DND-41 (cell line): ENCODE measurements around the gene FMO2.

Experiments used
- ATAC-seq: fragments of 200-7000 bp; cut with Tn5 transposase; 3 replicates; pipeline ENCODE4 v1.9.1; 2021; ENCODE audit warnings: low read depth; ENCODE audit not compliant: insufficient read depth
- DNase-seq: peaks from one replicate; pipeline ENCODE4 v3.0.0-alpha.2; 2020
- H2AFZ ChIP-seq: 2 replicates; pipeline ENCODE4 v1.6.0; 2012; ENCODE audit warnings: low read depth, low read length
- H3K27ac ChIP-seq: 2 replicates; pipeline ENCODE4 v1.5.1; 2012; ENCODE audit warnings: low read length, inconsistent platforms
- H3K27me3 ChIP-seq: fragments of 200-600 bp; sonication (generic); 2 replicates; pipeline ENCODE4 v1.6.0; 2012; ENCODE audit warnings: low read length, mild to moderate bottlenecking, inconsistent platforms; ENCODE audit not compliant: insufficient read depth, poor library complexity
- H3K36me3 ChIP-seq: 2 replicates; pipeline ENCODE4 v1.5.1; 2012; ENCODE audit warnings: low read length, inconsistent platforms; ENCODE audit not compliant: insufficient read depth
- H3K4me1 ChIP-seq: 2 replicates; pipeline ENCODE4 v1.5.1; 2012; ENCODE audit warnings: mild to moderate bottlenecking, low read length; ENCODE audit not compliant: insufficient read depth
- H3K4me2 ChIP-seq: 2 replicates; pipeline ENCODE4 v1.6.0; 2012; ENCODE audit warnings: mild to moderate bottlenecking, moderate library complexity, low read length, inconsistent platforms; ENCODE audit not compliant: insufficient read depth
- H3K4me3 ChIP-seq, 2 experiments: fragments of 200-600 bp in 1 of 2; shearing (Covaris generic) in 1 of 2; 2 replicates each; pipeline ENCODE4 v1.5.1; 2012 to 2016; ENCODE audit warnings: inconsistent platforms in 2 of 2, low read length in 2 of 2, mild to moderate bottlenecking in 2 of 2, low read depth in 1 of 2, moderate library complexity in 1 of 2
- H3K79me2 ChIP-seq: 2 replicates; pipeline ENCODE4 v1.6.0; 2012; ENCODE audit warnings: low read length, inconsistent platforms; ENCODE audit not compliant: insufficient read depth
- H3K9ac ChIP-seq: 2 replicates; pipeline ENCODE4 v1.6.0; 2012; ENCODE audit warnings: low read depth, mild to moderate bottlenecking, inconsistent platforms, low read length, moderate library complexity
- H3K9me3 ChIP-seq: 2 replicates; pipeline ENCODE4 v1.5.1; 2012; ENCODE audit warnings: low read length, moderate library complexity, mild to moderate bottlenecking, inconsistent platforms; ENCODE audit not compliant: insufficient read depth, severe bottlenecking
- H4K20me1 ChIP-seq: 2 replicates; pipeline ENCODE4 v1.6.0; 2012; ENCODE audit warnings: low read length; ENCODE audit not compliant: insufficient read depth
- CTCF ChIP-seq: IDR thresholded peaks from 2 replicates; pipeline ENCODE4 v1.5.1; 2012; ENCODE audit warnings: borderline replicate concordance, low read length, moderate library complexity, mild to moderate bottlenecking; ENCODE audit not compliant: poor library complexity, severe bottlenecking; ENCODE audit errors: extremely low read depth
- EZH2 ChIP-seq: IDR thresholded peaks from 3 replicates; pipeline ENCODE4 v1.6.1; 2012; ENCODE audit warnings: borderline replicate concordance, low read depth, mild to moderate bottlenecking, moderate library complexity, low read length, inconsistent platforms; ENCODE audit not compliant: severe bottlenecking

FMO2 gene

GRCh38 chr1:171254859-171255258 lies 69.8 kb downstream of the FMO2 start:
- no peak for ATAC-seq
- no peak for DNase-seq
- Histone ChIP-seq H4K20me1 (no peaks in the 10 kb centered on the region), H3K9me3 (no peaks in the 10 kb centered on the region), H3K79me2 (no peaks in the 10 kb centered on the region), H3K27me3 (no peaks in the 10 kb centered on the region), H3K4me1 (peaks cover 20% of the 10 kb centered on the region), H3K9ac (no peak overlapping the region), H2AFZ (no peak overlapping the region), H3K27ac (no peak overlapping the region), H3K4me3 (no peak overlapping the region), H3K4me2 (no peak overlapping the region), H3K36me3 (no peaks in the 10 kb centered on the region)
- TF ChIP-seq EZH2, result no peak
- TF ChIP-seq CTCF, result no peak

- no peak overlapping the region for H2AFZ ChIP-seq
- H3K9me3 ChIP-seq, result no peaks in the 10 kb centered on the region
- H3K4me2 ChIP-seq, result no peak overlapping the region
These were observed 72.0 kb downstream of the FMO2 start for GRCh38 chr1:171256940-171257606.

DNA sequence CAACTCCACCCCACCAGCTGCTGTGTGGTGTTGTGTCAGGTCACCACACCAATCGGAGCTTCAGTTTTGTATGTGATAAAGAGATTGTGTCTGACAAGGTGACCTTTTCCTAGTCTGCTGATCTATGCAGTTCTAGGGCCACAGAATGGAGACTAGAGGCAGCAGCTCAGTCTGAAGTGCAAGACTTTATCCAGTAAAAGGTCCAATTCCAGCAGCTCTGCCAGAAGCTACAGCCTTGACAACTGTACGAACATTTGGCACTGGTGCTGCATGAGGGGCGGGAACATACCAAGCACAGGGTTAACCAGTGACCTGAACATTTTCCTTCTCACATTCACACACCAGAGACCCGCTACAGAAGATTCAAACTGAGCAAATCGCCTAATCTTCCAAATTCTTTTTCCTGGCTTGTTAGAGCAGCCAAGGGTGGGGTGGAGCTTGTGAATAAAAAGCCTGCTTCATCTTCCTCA lies 72.5 kb downstream of the FMO2 start:
- Histone ChIP-seq H3K4me1 (peaks cover 8% of the 10 kb centered on the region), H3K9me3 (no peaks in the 10 kb centered on the region), H3K36me3 (no peaks in the 10 kb centered on the region), H3K27me3 (no peaks in the 10 kb centered on the region), H3K9ac (no peak overlapping the region), H2AFZ (no peak overlapping the region), H4K20me1 (no peaks in the 10 kb centered on the region), H3K79me2 (no peaks in the 10 kb centered on the region), H3K4me2 (no peak overlapping the region), H3K27ac (no peak overlapping the region), H3K4me3 (no peak overlapping the region)
- TF ChIP-seq CTCF (no peak), EZH2 (no peak)
- no peak for DNase-seq
- no peak for ATAC-seq

More at GRCh38 chr1:171256940-171257606, 72.0 kb downstream of the FMO2 start:
- Histone ChIP-seq H4K20me1 (no peaks in the 10 kb centered on the region), H3K4me1 (peaks cover 13% of the 10 kb centered on the region), H3K9ac (no peak overlapping the region), H3K27ac (no peak overlapping the region), H3K79me2 (no peaks in the 10 kb centered on the region), H3K36me3 (no peaks in the 10 kb centered on the region), H3K4me3 (no peak overlapping the region), H3K27me3 (no peaks in the 10 kb centered on the region)
- TF ChIP-seq EZH2 (no peak), CTCF (no peak)
- ATAC-seq, result no peak
- DNase-seq, result no peak

- no peak overlapping the region for H3K27ac ChIP-seq
- H3K27me3 ChIP-seq, result no peaks in the 10 kb centered on the region
- DNase-seq (no peak), ATAC-seq (no peak)
- TF ChIP-seq EZH2 (no peak), CTCF (no peak)
- no peak overlapping the region for H3K4me3 ChIP-seq
- no peaks in the 10 kb centered on the region for H3K9me3 ChIP-seq
- no peaks in the 10 kb centered on the region for H4K20me1 ChIP-seq
- H2AFZ ChIP-seq, result no peak overlapping the region
- no peaks in the 10 kb centered on the region for H3K36me3 ChIP-seq
- H3K4me2 ChIP-seq, result no peak overlapping the region
- H3K4me1 ChIP-seq, result no peaks in the 10 kb centered on the region
- H3K9ac ChIP-seq, result no peak overlapping the region
- H3K79me2 ChIP-seq, result no peaks in the 10 kb centered on the region
These were observed 73.3 kb downstream of the FMO2 start for GRCh38 chr1:171258429-171258828.
